Measurements from ENCODE around the gene TRIM15. TPM values are rescaled to one million over a fixed set of nuclear protein-coding genes. Genes with fewer than 3 reads are reported as not detected.

Gene TRIM15
- total and polyA plus RNA-seq, 2 donors: not detected

Small RNA genes lying within 50 kb of the gene (small RNA-seq; reads per million reads assigned to genes)
- not detected for gene RF00554

Other genes starting within 250 kb of the TRIM15 start
- gene HLA-A, start 221.0 kb upstream of the TRIM15 start, total RNA-seq: 85.1 TPM
- 962 TPM for gene HLA-A, start 221.0 kb upstream of the TRIM15 start, polyA plus RNA-seq
- gene POLR1H, start 102.3 kb upstream of the TRIM15 start, total RNA-seq: 19.8 TPM
- 36.7 TPM for gene POLR1H, start 102.3 kb upstream of the TRIM15 start, polyA plus RNA-seq
- gene PPP1R11, start 96.3 kb upstream of the TRIM15 start, total RNA-seq: 13.5 TPM
- gene PPP1R11, start 96.3 kb upstream of the TRIM15 start, polyA plus RNA-seq: 78.7 TPM
- gene RNF39, start 87.8 kb upstream of the TRIM15 start, total RNA-seq: 0.11 TPM
- gene RNF39, start 87.8 kb upstream of the TRIM15 start, polyA plus RNA-seq: 0.73 TPM
- gene TRIM31, start 50.5 kb upstream of the TRIM15 start, total RNA-seq: 1.3 TPM
- gene TRIM31, start 50.5 kb upstream of the TRIM15 start, polyA plus RNA-seq: 9.6 TPM
- gene TRIM40, start 27.4 kb upstream of the TRIM15 start, total RNA-seq: not detected
- gene TRIM40, start 27.4 kb upstream of the TRIM15 start, polyA plus RNA-seq: not detected
- 0.42 TPM for gene TRIM10, start 2.3 kb upstream of the TRIM15 start, total RNA-seq
- not detected for gene TRIM10, start 2.3 kb upstream of the TRIM15 start, polyA plus RNA-seq
- 13.6 TPM for gene TRIM26, start 49.9 kb downstream of the TRIM15 start, total RNA-seq
- gene TRIM26, start 49.9 kb downstream of the TRIM15 start, polyA plus RNA-seq: 35.8 TPM
- gene TRIM39, start 163.4 kb downstream of the TRIM15 start, total RNA-seq: 5.8 TPM
- 16.6 TPM for gene TRIM39, start 163.4 kb downstream of the TRIM15 start, polyA plus RNA-seq
- gene RPP21, start 181.6 kb downstream of the TRIM15 start, total RNA-seq: 15.0 TPM
- gene RPP21, start 181.6 kb downstream of the TRIM15 start, polyA plus RNA-seq: 147 TPM